ENCODE data around the gene SKA1. TPM values are rescaled to one million over a fixed set of nuclear protein-coding genes. Genes with fewer than 3 reads are reported as not detected.
A peak's percentile ranks its signal among the peaks of the same experiment; 100 is the strongest.
"Not testable (repeated sequence)": the region's sequence is repeated elsewhere in the genome, so short reads cannot be mapped to it uniquely, and the experiment has no call there.

Gene SKA1
- total and polyA plus RNA-seq, 9 of the 15 experiments (the other 6 are each of a cell fraction or from before 2014, with no cell fraction given) = 27.8 to 67.2 (median 41.9) TPM

- H3K9me3 ChIP-seq (replicated peaks; ENCODE audit: control insufficient read depth, insufficient read depth, low read depth, low read length); ATAC-seq; H3K9me1 ChIP-seq (ENCODE audit: control insufficient read depth, insufficient read depth, low read length); in situ Hi-C loops (cut with MboI); BruUV-seq (replicated peaks); H3K4me2 ChIP-seq (ENCODE audit: insufficient read depth, low read length); H3K4me3 ChIP-seq; H4K20me1 ChIP-seq (replicated peaks; ENCODE audit: control insufficient read depth, insufficient read depth, low read length); H3K9ac ChIP-seq (ENCODE audit: insufficient read depth in 1 of 2, low read depth in 2 of 2, low read length in 2 of 2); H3K27me3 ChIP-seq (ENCODE audit: control insufficient read depth in 2 of 2, insufficient read depth in 2 of 2, low read length in 2 of 2); CTCF ChIA-PET (ENCODE audit: low intra/inter-chr PET ratio); intact Hi-C loops (cut with micrococcal nuclease); H3K36me3 ChIP-seq (ENCODE audit: control insufficient read depth, insufficient read depth, low read length); H3K27ac ChIP-seq (ENCODE audit: extremely low read depth, low read depth, low read length); H3K79me2 ChIP-seq (ENCODE audit: control insufficient read depth, insufficient read depth, low read length); TF ChIP-seq TEAD4 (CRISPR knock-in tag; IDR thresholded peaks at IDR 0.05; ENCODE audit: borderline replicate concordance): not testable (repeated sequence)
- TF ChIP-seq CBFA2T3 (IDR thresholded peaks at IDR 0.05) (peak; percentile 64), EGR1 (conservative IDR thresholded peaks at IDR 0.05) (peak; percentile 26; the same call in 1 of the 2 replicates), SOX6 (IDR thresholded peaks at IDR 0.05) (0 out of 2 replicates have a peak, but pooled peaks have one; percentile 21), TAL1 (IDR thresholded peaks at IDR 0.05) (peak; percentile 21; the same call in 1 of the 2 replicates), KDM1A (IDR thresholded peaks at IDR 0.05) (peak in 1 of 2 experiments; percentile 9; a peak in 1 of 4 replicates), MEIS2 (IDR thresholded peaks at IDR 0.05; ENCODE audit: partially characterized antibody) (peak; percentile 60), CBFA2T2 (conservative IDR thresholded peaks at IDR 0.05) (peak; percentile 60; the same call in 1 of the 2 replicates), ARID1B (IDR thresholded peaks at IDR 0.05) (peak; percentile 50; the same call in 1 of the 2 replicates), TCF3 (CRISPR knock-in tag; IDR thresholded peaks at IDR 0.05) (peak; percentile 71), CXXC5 (CRISPR knock-in tag; IDR thresholded peaks at IDR 0.05) (0 out of 2 replicates have a peak, but pooled peaks have one; percentile 30), NFIC (IDR thresholded peaks at IDR 0.05) (0 out of 2 replicates have a peak, but pooled peaks have one; percentile 3), TEAD4 (IDR thresholded peaks at IDR 0.05; ENCODE audit: low read length) (0 out of 2 replicates have a peak, but pooled peaks have one; percentile 9)
- TF ChIP-seq, protein P1, sequence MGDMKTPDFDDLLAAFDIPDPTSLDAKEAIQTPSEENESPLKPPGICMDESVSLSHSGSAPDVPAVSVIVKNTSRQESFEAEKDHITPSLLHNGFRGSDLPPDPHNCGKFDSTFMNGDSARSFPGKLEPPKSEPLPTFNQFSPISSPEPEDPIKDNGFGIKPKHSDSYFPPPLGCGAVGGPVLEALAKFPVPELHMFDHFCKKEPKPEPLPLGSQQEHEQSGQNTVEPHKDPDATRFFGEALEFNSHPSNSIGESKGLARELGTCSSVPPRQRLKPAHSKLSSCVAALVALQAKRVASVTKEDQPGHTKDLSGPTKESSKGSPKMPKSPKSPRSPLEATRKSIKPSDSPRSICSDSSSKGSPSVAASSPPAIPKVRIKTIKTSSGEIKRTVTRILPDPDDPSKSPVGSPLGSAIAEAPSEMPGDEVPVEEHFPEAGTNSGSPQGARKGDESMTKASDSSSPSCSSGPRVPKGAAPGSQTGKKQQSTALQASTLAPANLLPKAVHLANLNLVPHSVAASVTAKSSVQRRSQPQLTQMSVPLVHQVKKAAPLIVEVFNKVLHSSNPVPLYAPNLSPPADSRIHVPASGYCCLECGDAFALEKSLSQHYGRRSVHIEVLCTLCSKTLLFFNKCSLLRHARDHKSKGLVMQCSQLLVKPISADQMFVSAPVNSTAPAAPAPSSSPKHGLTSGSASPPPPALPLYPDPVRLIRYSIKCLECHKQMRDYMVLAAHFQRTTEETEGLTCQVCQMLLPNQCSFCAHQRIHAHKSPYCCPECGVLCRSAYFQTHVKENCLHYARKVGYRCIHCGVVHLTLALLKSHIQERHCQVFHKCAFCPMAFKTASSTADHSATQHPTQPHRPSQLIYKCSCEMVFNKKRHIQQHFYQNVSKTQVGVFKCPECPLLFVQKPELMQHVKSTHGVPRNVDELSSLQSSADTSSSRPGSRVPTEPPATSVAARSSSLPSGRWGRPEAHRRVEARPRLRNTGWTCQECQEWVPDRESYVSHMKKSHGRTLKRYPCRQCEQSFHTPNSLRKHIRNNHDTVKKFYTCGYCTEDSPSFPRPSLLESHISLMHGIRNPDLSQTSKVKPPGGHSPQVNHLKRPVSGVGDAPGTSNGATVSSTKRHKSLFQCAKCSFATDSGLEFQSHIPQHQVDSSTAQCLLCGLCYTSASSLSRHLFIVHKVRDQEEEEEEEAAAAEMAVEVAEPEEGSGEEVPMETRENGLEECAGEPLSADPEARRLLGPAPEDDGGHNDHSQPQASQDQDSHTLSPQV (IDR thresholded peaks at IDR 0.05) = 0 out of 2 replicates have a peak, but pooled peaks have one; percentile 31
- Histone ChIP-seq H2AFZ (ENCODE audit: low read depth, low read length) (peak overlapping the region; percentile 55; the same call in 1 of the 2 replicates), H3K4me1 (replicated peaks in 1 of 2; ENCODE audit: control insufficient read depth in 2 of 2, insufficient read depth in 2 of 2, low read length in 2 of 2) (peaks cover 12 to 25% of the 10 kb centered on the region in 2 experiments; a peak in 4 of 5 replicates)
- FAIRE-seq (peak; percentile 69), DNase-seq (ENCODE audit: extremely low read depth in 1 of 4, low spot score in 3 of 4) (peak in 2 of 4 experiments; percentile 21 to 78)
- 2% methylated on average over 5 of the region's 5 CpGs for WGBS (ENCODE audit: insufficient coverage, low coverage, missing lambda C conversion rate)
- POLR2A ChIA-PET = interaction anchor here (0.9 to 1.7 kb wide), 2 partner anchors 10 to 12 kb away, joined by 4 read pairs; no protein-coding TSS in a partner anchor
Measured at GRCh38 chr18:50400438-50400837, 25.6 kb downstream of the SKA1 start.
